Mucosa of descending colon (tissue), 3 donors: Measurements from ENCODE around the gene UNC119B. TPM values are rescaled to one million over a fixed set of nuclear protein-coding genes. Genes with fewer than 3 reads are reported as not detected.
A peak's percentile ranks its signal among the peaks of the same experiment; 100 is the strongest.
"Not testable (repeated sequence)": the region's sequence is repeated elsewhere in the genome, so short reads cannot be mapped to it uniquely, and the experiment has no call there.

Source experiments
- ATAC-seq: fragments of 200-7000 bp; cut with Tn5 transposase; one replicate; pipeline ENCODE4 v1.9.1; 2020; ENCODE audit warnings: mild to moderate bottlenecking, moderate library complexity
- DNase-seq, 3 donors: peaks; one replicate each; pipeline ENCODE4 v3.0.0-alpha.2; 2020
- H3K36me3 ChIP-seq: fragments of 200-600 bp; one replicate; pipeline ENCODE4 v1.8.0; 2021; ENCODE audit warnings: low read depth, mild to moderate bottlenecking
- H3K4me1 ChIP-seq: fragments of 200-600 bp; one replicate; pipeline ENCODE4 v1.8.0; 2021; ENCODE audit warnings: low read depth, mild to moderate bottlenecking
- H3K4me3 ChIP-seq: fragments of 200-600 bp; one replicate; pipeline ENCODE4 v1.8.0; 2021; ENCODE audit warnings: mild to moderate bottlenecking
- H3K9me3 ChIP-seq: fragments of 200-600 bp; one replicate; pipeline ENCODE4 v1.8.0; 2021; ENCODE audit warnings: mild to moderate bottlenecking
- intact Hi-C, 2 donors: fragments of 100-400 bp; cut with DNase I in 1 of 2; cut with micrococcal nuclease in 1 of 2; formaldehyde crosslinking; loops; one replicate each; pipeline versions ENCODE4 v1.11.0 to v1.11.1; 2022; cut with DNase I, micrococcal nuclease
- total RNA-seq, 3 donors: library from RNA; stranded (reverse); fragmentation: NEBNext Ultra II Directional in 2 of 3; extraction: Animal tissue kit (Norgen Biotek cat#: 25700) in 2 of 3; gene quantifications; one replicate each; pipeline versions ENCODE4 v1.2.1 to v1.2.4, GENCODE V29; 2021 to 2023
- TF ChIP-seq, protein P1 (sequence below): fragments of 200-600 bp; IDR thresholded peaks from one replicate; pipeline ENCODE4 v1.8.0; 2022; ENCODE audit warnings: antibody characterized with exemption, mild to moderate bottlenecking
- donor health status: DM: no; HTN: no; CAD: no; lungs with moderate emphysema.
- donor health status: DM: no; HTN: no; CAD: no.
- donor health status: DM: no; HTN: yes; CAD: no.

UNC119B gene
- total RNA-seq, 3 donors from 2014 or later, result 20.5 to 26.7 (median 23.3) TPM

DNA sequence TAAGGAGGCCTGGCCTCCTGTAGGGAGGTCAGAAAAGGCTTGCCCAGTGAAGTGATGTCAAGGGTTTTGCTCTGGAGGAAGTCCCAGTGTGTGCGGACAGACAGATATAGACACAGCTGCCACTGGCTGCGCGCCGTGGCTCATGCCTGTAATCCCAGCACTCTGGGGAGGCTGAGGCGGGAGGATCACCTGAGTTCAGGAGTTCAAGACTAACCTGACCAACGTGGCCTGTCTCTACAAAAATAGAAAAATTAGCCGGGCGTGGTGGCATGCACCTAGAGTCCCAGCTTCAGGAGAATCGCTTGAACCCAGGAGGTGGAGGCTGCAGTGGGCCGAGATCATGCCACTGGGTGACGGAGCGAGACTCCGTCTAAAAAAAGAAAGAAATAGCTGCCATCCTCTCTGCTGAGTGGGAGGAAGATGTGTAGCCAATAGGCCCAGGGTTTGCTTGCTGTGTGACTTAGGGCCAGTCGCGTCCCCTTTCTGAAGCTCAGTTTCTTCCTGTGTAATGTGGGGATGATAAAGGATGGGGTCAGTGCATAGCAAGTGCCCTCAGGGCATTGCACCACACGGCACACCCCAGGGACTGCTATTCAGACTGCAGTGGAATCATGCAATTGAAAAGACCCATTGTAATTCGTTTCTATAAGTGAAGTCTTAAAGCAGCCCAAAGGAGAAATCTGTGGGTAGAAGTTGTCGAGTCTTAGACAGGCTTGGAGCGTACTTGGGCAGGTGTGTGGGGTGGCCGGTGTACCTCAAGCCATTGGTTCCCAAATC is 42.0 kb upstream of the UNC119B start:
- Histone ChIP-seq H3K36me3 (no peaks in the 10 kb centered on the region), H3K4me1 (peaks cover 6% of the 10 kb centered on the region), H3K9me3 (no peaks in the 10 kb centered on the region), H3K4me3 (no peak overlapping the region)
- ATAC-seq (no peak), DNase-seq (no peak)
- TF ChIP-seq, protein P1, sequence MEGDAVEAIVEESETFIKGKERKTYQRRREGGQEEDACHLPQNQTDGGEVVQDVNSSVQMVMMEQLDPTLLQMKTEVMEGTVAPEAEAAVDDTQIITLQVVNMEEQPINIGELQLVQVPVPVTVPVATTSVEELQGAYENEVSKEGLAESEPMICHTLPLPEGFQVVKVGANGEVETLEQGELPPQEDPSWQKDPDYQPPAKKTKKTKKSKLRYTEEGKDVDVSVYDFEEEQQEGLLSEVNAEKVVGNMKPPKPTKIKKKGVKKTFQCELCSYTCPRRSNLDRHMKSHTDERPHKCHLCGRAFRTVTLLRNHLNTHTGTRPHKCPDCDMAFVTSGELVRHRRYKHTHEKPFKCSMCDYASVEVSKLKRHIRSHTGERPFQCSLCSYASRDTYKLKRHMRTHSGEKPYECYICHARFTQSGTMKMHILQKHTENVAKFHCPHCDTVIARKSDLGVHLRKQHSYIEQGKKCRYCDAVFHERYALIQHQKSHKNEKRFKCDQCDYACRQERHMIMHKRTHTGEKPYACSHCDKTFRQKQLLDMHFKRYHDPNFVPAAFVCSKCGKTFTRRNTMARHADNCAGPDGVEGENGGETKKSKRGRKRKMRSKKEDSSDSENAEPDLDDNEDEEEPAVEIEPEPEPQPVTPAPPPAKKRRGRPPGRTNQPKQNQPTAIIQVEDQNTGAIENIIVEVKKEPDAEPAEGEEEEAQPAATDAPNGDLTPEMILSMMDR, result no peak
- intact Hi-C loops, result no loop called here

DNA sequence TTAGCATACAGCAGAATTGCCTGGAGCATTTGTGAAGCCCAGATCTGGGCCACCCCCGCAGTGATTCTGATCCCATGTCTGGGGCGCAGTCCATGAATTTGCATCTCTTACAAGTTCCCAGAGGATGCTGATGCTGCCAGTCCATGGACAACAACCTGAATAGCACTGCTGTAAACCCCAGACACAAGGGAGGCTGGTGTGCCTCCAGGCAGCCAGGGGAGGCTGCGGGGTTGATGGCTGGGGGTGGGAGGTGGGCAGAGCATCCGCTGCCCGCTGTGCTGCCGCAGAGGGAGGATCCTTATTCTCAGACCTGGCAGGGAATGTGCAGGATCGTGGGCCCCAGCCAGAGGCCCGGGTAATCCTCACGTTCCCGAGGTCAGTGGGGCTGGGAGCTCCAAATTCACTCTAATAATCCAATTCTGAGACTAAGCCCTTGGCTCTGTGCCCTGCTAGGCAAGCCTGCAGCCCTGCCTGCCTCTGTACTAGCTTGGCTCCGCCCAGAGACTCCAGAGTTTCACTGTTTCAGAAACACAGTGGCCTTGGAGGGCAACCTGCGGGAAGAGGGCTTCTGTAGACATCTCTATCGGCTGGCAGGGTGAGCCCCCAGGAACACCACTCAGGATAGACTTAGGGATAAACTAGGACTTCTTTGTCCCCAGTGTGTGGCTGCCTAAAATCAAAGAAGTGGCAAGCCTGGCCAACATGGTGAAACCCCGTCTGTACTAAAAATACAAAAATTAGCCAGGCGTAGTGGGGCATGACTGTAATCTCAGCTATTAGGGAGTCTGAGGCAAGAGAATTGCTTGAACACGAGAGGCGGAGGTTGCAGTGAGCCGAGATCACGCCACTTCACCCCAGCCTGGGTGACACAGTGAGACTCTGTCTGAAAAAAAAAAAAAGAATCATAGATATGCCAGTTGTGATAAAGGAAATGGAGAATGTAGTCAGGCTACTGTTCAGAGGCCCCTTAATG is 41.1 kb upstream of the UNC119B start:
- DNase-seq (peak in 2 of 3 donors; percentile 61 to 65), ATAC-seq (peak; percentile 87)
- intact Hi-C loops, result no loop called here
- Histone ChIP-seq H3K36me3 (no peaks in the 10 kb centered on the region), H3K9me3 (no peaks in the 10 kb centered on the region), H3K4me1 (peaks cover 6% of the 10 kb centered on the region), H3K4me3 (no peak overlapping the region)
- TF ChIP-seq, protein P1, result no peak

DNA sequence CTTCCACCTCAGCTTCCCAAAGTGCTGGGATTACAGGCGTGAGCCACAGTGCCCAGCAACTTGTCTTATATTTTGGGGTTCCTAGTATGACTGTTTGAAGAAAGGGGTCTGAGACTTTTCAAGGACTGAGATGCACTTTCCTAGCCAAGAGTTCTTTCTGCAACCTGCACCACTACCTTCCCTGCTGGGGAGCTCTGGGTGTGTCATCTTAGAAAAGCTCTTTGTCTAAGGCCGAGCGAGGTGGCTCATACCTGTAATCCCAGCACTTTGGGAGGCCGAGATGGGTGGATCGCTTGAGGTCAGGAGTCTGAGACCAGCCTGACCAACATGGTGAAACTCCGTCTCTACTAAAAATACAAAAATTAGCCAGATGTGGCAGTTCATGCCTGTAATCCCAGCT is 40.0 kb upstream of the UNC119B start:
- H3K4me3 ChIP-seq, H3K36me3 ChIP-seq, DNase-seq, H3K9me3 ChIP-seq, H3K4me1 ChIP-seq, intact Hi-C loops: not testable (repeated sequence)
- peak; percentile 62 for ATAC-seq

DNA sequence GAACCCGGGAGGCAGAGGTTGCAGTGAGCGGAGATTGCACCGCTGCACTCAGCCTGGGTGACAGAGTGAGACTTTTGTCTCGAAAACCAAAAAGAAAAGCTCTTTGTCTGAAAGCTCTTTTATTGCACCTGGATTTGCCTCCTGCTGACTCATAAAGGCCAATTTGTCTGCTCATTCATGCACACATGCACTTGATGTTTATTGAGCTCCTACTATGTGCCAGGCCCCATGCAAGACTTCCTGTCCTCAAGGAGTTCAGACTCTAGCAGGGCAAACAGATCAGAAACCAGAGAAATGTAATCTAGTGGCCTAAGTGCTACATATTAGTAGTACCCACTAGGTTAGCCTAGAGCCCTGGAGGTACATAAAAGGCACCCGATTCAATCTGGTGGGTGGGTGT is 39.6 kb upstream of the UNC119B start:
- DNase-seq (no peak), ATAC-seq (peak; percentile 46)
- H3K4me3 ChIP-seq, result no peak overlapping the region
- intact Hi-C loops, result no loop called here
- TF ChIP-seq, protein P1, result no peak
- peaks cover 6% of the 10 kb centered on the region for H3K4me1 ChIP-seq
- H3K9me3 ChIP-seq, result no peaks in the 10 kb centered on the region
- no peaks in the 10 kb centered on the region for H3K36me3 ChIP-seq

DNA sequence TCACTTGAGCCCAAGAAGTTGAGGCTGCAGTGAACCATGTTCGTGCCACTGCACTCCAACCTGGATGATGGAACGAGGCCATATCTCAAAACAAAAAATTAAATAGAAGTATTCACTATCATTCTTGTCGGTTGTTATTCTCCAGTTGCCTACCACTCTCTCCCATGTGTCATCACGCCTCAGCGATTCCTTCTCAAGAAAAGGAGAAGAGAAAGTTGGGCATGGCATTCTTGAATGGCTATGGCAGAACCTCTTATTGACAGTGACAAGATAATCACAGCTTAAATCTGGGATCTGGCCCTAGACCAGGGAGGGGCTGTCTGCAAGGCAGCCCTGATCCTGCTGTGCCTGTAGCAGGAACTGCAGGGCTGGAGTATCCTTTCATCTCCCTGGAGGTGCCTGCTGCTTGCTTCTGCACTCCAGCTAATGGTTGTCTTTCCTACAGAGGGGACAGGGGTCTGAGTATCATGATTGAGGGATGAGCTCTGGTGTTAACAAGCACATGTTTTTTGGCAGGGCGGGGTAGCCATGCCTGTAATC is 36.1 kb upstream of the UNC119B start:
- TF ChIP-seq, protein P1, result no peak
- ATAC-seq, result no peak
- H3K36me3 ChIP-seq, result no peaks in the 10 kb centered on the region
- H3K9me3 ChIP-seq, result no peaks in the 10 kb centered on the region
- H3K4me3 ChIP-seq, result no peak overlapping the region
- peaks cover 3% of the 10 kb centered on the region for H3K4me1 ChIP-seq
- no peak for DNase-seq
- intact Hi-C loops, result no loop called here
